ENCODE measurements around the gene ADAMTSL5.
"Not testable (repeated sequence)": the region's sequence is repeated elsewhere in the genome, so short reads cannot be mapped to it uniquely, and the experiment has no call there.

Gene ADAMTSL5

DNA sequence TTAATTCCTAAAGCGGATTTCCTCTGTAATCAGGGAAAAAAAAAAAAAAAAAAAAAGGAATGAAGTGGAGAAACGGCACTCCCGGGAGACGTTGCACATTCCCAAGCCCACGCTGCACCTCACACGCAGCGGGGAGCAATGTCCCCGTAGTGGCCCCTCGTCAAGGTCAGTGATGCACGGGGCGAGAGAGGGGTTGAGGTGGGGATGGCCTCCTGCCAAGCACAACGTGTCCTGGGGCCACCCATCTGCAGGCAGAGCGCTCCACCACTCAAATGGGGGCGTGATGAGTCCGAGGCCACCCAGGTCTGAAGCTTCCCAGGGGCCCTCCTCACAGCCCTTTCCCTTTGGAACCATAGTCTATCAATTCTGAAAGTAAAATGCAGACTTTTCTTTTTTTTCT, 26.2 kb upstream of the ADAMTSL5 start:
- H3K9me3 Mint-ChIP-seq, result no peaks in the 10 kb centered on the region
- DNase-seq (ENCODE audit: low spot score in 2 of 2) (no peak), ATAC-seq (no peak)
- no peaks in the 10 kb centered on the region for H3K4me1 Mint-ChIP-seq
- H3K36me3 Mint-ChIP-seq, result no peaks in the 10 kb centered on the region
- H3K27ac Mint-ChIP-seq, result no peak overlapping the region
- no peak overlapping the region for H3K4me3 Mint-ChIP-seq

GRCh38 chr19:1535699-1536098, 22.9 kb upstream of the ADAMTSL5 start:
- not testable (repeated sequence) for H3K9me3 Mint-ChIP-seq; DNase-seq (ENCODE audit: low spot score in 2 of 2); H3K36me3 Mint-ChIP-seq; H3K27ac Mint-ChIP-seq; ATAC-seq; H3K4me1 Mint-ChIP-seq; H3K4me3 Mint-ChIP-seq

GRCh38 chr19:1534972-1535371, 22.2 kb upstream of the ADAMTSL5 start:
- H3K27ac Mint-ChIP-seq, result no peak overlapping the region
- DNase-seq (ENCODE audit: low spot score in 2 of 2), result no peak
- no peaks in the 10 kb centered on the region for H3K36me3 Mint-ChIP-seq
- H3K4me3 Mint-ChIP-seq, result no peak overlapping the region
- H3K4me1 Mint-ChIP-seq, result no peaks in the 10 kb centered on the region
- ATAC-seq, result no peak
- no peaks in the 10 kb centered on the region for H3K9me3 Mint-ChIP-seq

GRCh38 chr19:1533510-1534150, 20.8 kb upstream of the ADAMTSL5 start:
- no peaks in the 10 kb centered on the region for H3K36me3 Mint-ChIP-seq
- H3K9me3 Mint-ChIP-seq, result no peaks in the 10 kb centered on the region
- H3K4me3 Mint-ChIP-seq, result no peak overlapping the region
- H3K27ac Mint-ChIP-seq, result no peak overlapping the region
- DNase-seq (ENCODE audit: low spot score in 2 of 2) (no peak), ATAC-seq (no peak)
- H3K4me1 Mint-ChIP-seq, result no peaks in the 10 kb centered on the region

GRCh38 chr19:1532003-1532402, 19.2 kb upstream of the ADAMTSL5 start:
- no peak overlapping the region for H3K4me3 Mint-ChIP-seq
- no peaks in the 10 kb centered on the region for H3K9me3 Mint-ChIP-seq
- no peak for ATAC-seq
- DNase-seq (ENCODE audit: low spot score in 2 of 2), result no peak
- no peaks in the 10 kb centered on the region for H3K4me1 Mint-ChIP-seq
- no peaks in the 10 kb centered on the region for H3K36me3 Mint-ChIP-seq
- no peak overlapping the region for H3K27ac Mint-ChIP-seq

DNA sequence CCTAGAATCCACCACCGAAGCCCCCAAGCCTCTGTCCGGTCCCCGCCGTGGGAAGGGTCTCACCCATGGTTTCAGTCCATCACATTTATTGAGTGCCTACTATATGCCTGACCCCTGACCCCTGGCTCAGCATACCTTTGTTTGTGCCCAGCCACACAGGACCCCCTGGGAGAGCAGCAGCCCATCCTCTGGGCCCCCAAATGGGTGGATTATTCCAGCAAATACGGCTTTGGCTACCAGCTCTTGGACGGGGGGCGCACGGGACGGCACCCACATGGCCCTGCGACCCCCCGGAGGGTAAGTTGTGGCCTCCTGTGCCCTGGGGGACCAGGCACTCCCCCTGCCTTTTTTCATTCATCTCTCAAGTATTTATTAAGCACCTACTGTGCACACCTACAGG, 18.8 kb upstream of the ADAMTSL5 start:
- H3K4me3 Mint-ChIP-seq, result no peak overlapping the region
- H3K9me3 Mint-ChIP-seq, result no peaks in the 10 kb centered on the region
- no peaks in the 10 kb centered on the region for H3K4me1 Mint-ChIP-seq
- ATAC-seq, result no peak
- no peak for DNase-seq (ENCODE audit: low spot score in 2 of 2)
- H3K27ac Mint-ChIP-seq, result no peak overlapping the region
- H3K36me3 Mint-ChIP-seq, result no peaks in the 10 kb centered on the region

GRCh38 chr19:1530856-1531255, 18.0 kb upstream of the ADAMTSL5 start:
- not testable (repeated sequence) for H3K4me1 Mint-ChIP-seq; H3K36me3 Mint-ChIP-seq; DNase-seq (ENCODE audit: low spot score in 2 of 2); ATAC-seq; H3K4me3 Mint-ChIP-seq; H3K27ac Mint-ChIP-seq; H3K9me3 Mint-ChIP-seq

GRCh38 chr19:1529430-1529816, 16.6 kb upstream of the ADAMTSL5 start:
- DNase-seq (ENCODE audit: low spot score in 2 of 2) (no peak), ATAC-seq (no peak)
- H3K4me1 Mint-ChIP-seq, result peaks cover 7% of the 10 kb centered on the region
- H3K36me3 Mint-ChIP-seq, result no peaks in the 10 kb centered on the region
- no peak overlapping the region for H3K4me3 Mint-ChIP-seq
- H3K27ac Mint-ChIP-seq, result no peak overlapping the region
- no peaks in the 10 kb centered on the region for H3K9me3 Mint-ChIP-seq

GRCh38 chr19:1528596-1529429, 16.0 kb upstream of the ADAMTSL5 start:
- H3K36me3 Mint-ChIP-seq, result no peaks in the 10 kb centered on the region
- ATAC-seq, result no peak
- no peaks in the 10 kb centered on the region for H3K9me3 Mint-ChIP-seq
- peaks cover 9% of the 10 kb centered on the region for H3K4me1 Mint-ChIP-seq
- no peak overlapping the region for H3K27ac Mint-ChIP-seq
- DNase-seq (ENCODE audit: low spot score in 2 of 2), result no peak
- no peak overlapping the region for H3K4me3 Mint-ChIP-seq

- H3K4me1 Mint-ChIP-seq, result peaks cover 9% of the 10 kb centered on the region
- H3K36me3 Mint-ChIP-seq, result no peaks in the 10 kb centered on the region
- DNase-seq (ENCODE audit: low spot score in 2 of 2), result no peak
- no peak overlapping the region for H3K4me3 Mint-ChIP-seq
- ATAC-seq, result no peak
- no peaks in the 10 kb centered on the region for H3K9me3 Mint-ChIP-seq
- no peak overlapping the region for H3K27ac Mint-ChIP-seq
Measured at GRCh38 chr19:1527650-1528309, 15.0 kb upstream of the ADAMTSL5 start.

DNA sequence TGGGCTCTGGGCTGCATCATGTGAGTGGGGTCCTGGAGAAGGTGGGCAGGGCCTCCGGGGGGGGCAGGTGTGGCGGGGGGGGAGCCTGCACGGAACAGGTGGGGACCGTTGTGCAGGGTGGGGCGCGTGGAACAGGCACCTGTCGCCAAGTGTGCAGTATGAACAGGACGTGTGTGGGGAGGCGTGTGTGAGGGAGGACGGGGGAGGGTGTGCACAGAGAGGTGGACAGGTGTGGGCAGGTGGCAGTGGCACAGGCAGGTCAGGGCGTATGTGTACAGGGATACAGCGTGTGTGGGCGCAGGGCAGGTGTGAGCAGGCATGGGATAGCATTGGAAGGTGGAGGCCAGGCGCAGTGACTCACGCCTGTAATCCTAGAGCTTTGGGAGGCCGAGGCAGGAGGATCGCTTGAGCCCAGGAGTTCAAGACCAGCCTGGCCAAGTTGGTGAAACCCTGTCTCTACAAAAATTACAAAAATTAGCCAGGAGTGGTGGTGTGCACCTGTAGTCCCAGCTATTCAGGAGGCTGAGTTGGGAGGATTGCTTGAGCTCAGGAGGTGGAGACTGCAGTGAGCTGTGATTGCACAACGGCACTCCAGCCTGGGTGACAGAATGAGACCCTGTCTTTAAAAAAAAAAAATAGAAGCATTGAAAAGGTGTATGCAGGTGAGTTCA, 14.3 kb upstream of the ADAMTSL5 start:
- H3K4me3 Mint-ChIP-seq, result no peak overlapping the region
- H3K27ac Mint-ChIP-seq, result no peak overlapping the region
- no peaks in the 10 kb centered on the region for H3K36me3 Mint-ChIP-seq
- H3K4me1 Mint-ChIP-seq, result peaks cover 9% of the 10 kb centered on the region
- H3K9me3 Mint-ChIP-seq, result no peaks in the 10 kb centered on the region
- no peak for ATAC-seq
- no peak for DNase-seq (ENCODE audit: low spot score in 2 of 2)

- DNase-seq (ENCODE audit: low spot score in 2 of 2), result no peak
- ATAC-seq, result no peak
- H3K4me3 Mint-ChIP-seq, result no peak overlapping the region
- H3K4me1 Mint-ChIP-seq, result peaks cover 9% of the 10 kb centered on the region
- H3K36me3 Mint-ChIP-seq, result no peaks in the 10 kb centered on the region
- no peak overlapping the region for H3K27ac Mint-ChIP-seq
- no peaks in the 10 kb centered on the region for H3K9me3 Mint-ChIP-seq
Measured at GRCh38 chr19:1526066-1526778, 13.4 kb upstream of the ADAMTSL5 start.

DNA sequence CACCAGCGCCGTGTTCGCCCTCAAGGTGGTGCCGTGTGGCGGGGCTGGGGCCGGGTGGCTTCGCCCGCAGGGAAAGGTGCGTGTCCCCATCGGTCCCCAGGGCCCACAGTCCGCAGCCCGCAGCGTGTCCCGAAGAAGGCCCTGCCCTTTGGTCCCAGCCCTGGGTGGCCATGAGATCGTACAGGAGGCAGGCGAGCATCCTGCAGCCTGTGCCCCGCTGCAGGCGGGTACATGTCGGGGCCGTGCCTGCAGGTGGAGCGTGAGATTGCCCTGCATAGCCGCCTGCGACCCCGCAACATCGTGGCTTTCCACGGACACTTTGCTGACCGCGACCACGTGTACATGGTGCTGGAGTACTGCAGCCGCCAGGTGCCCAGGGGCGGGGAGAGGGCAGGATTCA, 12.5 kb upstream of the ADAMTSL5 start:
- no peaks in the 10 kb centered on the region for H3K36me3 Mint-ChIP-seq
- ATAC-seq (no peak), DNase-seq (ENCODE audit: low spot score in 2 of 2) (no peak)
- peaks cover 9% of the 10 kb centered on the region for H3K4me1 Mint-ChIP-seq
- no peaks in the 10 kb centered on the region for H3K9me3 Mint-ChIP-seq
- no peak overlapping the region for H3K27ac Mint-ChIP-seq
- H3K4me3 Mint-ChIP-seq, result no peak overlapping the region

GRCh38 chr19:1524972-1525325, 12.1 kb upstream of the ADAMTSL5 start:
- Mint-ChIP-seq H3K4me3 (no peak overlapping the region), H3K4me1 (peaks cover 9% of the 10 kb centered on the region), H3K27ac (no peak overlapping the region), H3K36me3 (no peaks in the 10 kb centered on the region), H3K9me3 (no peaks in the 10 kb centered on the region)
- DNase-seq (ENCODE audit: low spot score in 2 of 2), result no peak
- ATAC-seq, result no peak
